Stimulated activated CD8-positive, alpha-beta memory T cell treated with anti-CD3 and anti-CD28 coated beads, Interleukin-15, amount 100 ng/mL, for 48 hours (primary cell): ENCODE measurements around the gene EGLN3.
"Not testable (repeated sequence)": the region's sequence is repeated elsewhere in the genome, so short reads cannot be mapped to it uniquely, and the experiment has no call there.

Experiments
- DNase-seq, 2 donors: peaks; one replicate each; pipeline ENCODE4 v3.0.0-alpha.2; 2020; ENCODE audit warnings: low read depth in 2 of 2

Gene EGLN3

GRCh38 chr14:33936391-33936790 is 14.5 kb downstream of the EGLN3 start:
- DNase-seq = no peak

GRCh38 chr14:33934938-33935337 is 15.9 kb downstream of the EGLN3 start:
- no peak for DNase-seq

- no peak for DNase-seq
These were observed 16.7 kb downstream of the EGLN3 start for GRCh38 chr14:33934043-33934750.

GRCh38 chr14:33933386-33933933 is 17.4 kb downstream of the EGLN3 start:
- DNase-seq = no peak

GRCh38 chr14:33932576-33933345 is 18.1 kb downstream of the EGLN3 start:
- DNase-seq = no peak

GRCh38 chr14:33932033-33932432 is 18.8 kb downstream of the EGLN3 start:
- DNase-seq = no peak

- DNase-seq = no peak
These were observed 19.4 kb downstream of the EGLN3 start for GRCh38 chr14:33931461-33931860.

GRCh38 chr14:33930439-33930838 is 20.4 kb downstream of the EGLN3 start:
- no peak for DNase-seq

GRCh38 chr14:33929799-33930408 is 21.0 kb downstream of the EGLN3 start:
- DNase-seq = no peak

- DNase-seq = no peak
These were observed 22.0 kb downstream of the EGLN3 start for GRCh38 chr14:33928895-33929294.

- DNase-seq = no peak
These were observed 22.9 kb downstream of the EGLN3 start for GRCh38 chr14:33927944-33928343.

- not testable (repeated sequence) for DNase-seq
These were observed 23.9 kb downstream of the EGLN3 start for GRCh38 chr14:33926967-33927366.

GRCh38 chr14:33925946-33926345 is 24.9 kb downstream of the EGLN3 start:
- DNase-seq = no peak

- DNase-seq = no peak
These were observed 25.6 kb downstream of the EGLN3 start for GRCh38 chr14:33925235-33925634.

GRCh38 chr14:33924566-33925100 is 26.2 kb downstream of the EGLN3 start:
- DNase-seq = no peak

GRCh38 chr14:33922125-33922524 is 28.7 kb downstream of the EGLN3 start:
- no peak for DNase-seq

- DNase-seq = no peak
These were observed 32.6 kb downstream of the EGLN3 start for GRCh38 chr14:33918256-33918655.

- DNase-seq = no peak
These were observed 33.2 kb downstream of the EGLN3 start for GRCh38 chr14:33917661-33918060.

GRCh38 chr14:33916663-33917565 is 34.0 kb downstream of the EGLN3 start:
- no peak for DNase-seq

GRCh38 chr14:33915682-33916081 is 35.2 kb downstream of the EGLN3 start:
- DNase-seq = no peak
